Measurements from ENCODE around the gene CAND2.
"Not testable (repeated sequence)": the region's sequence is repeated elsewhere in the genome, so short reads cannot be mapped to it uniquely, and the experiment has no call there.

CAND2 gene

GRCh38 chr3:12771236-12771635 is 25.2 kb upstream of the CAND2 start:
- DNase-seq, result no peak

GRCh38 chr3:12772462-12772861 is 24.0 kb upstream of the CAND2 start:
- no peak for DNase-seq

GRCh38 chr3:12773030-12773709 is 23.3 kb upstream of the CAND2 start:
- DNase-seq, result no peak

- DNase-seq, result no peak
Measured at GRCh38 chr3:12773710-12774086, 22.8 kb upstream of the CAND2 start.

GRCh38 chr3:12774619-12775018 is 21.9 kb upstream of the CAND2 start:
- no peak for DNase-seq

GRCh38 chr3:12775226-12775625 is 21.3 kb upstream of the CAND2 start:
- no peak for DNase-seq

- not testable (repeated sequence) for DNase-seq
Measured at GRCh38 chr3:12775970-12776369, 20.5 kb upstream of the CAND2 start.

- DNase-seq, result no peak
Measured at GRCh38 chr3:12777171-12777570, 19.3 kb upstream of the CAND2 start.

GRCh38 chr3:12780751-12781150 is 15.7 kb upstream of the CAND2 start:
- DNase-seq, result no peak

- no peak for DNase-seq
Measured at GRCh38 chr3:12782172-12782815, 14.2 kb upstream of the CAND2 start.

- DNase-seq, result no peak
Measured at GRCh38 chr3:12785096-12785495, 11.4 kb upstream of the CAND2 start.

GRCh38 chr3:12787346-12787745 is 9.1 kb upstream of the CAND2 start:
- DNase-seq, result peak in 19 of 51 donors; percentile 6 to 62 (median 27)

GRCh38 chr3:12787967-12788690 is 8.4 kb upstream of the CAND2 start:
- DNase-seq, result not testable (repeated sequence)

GRCh38 chr3:12791430-12791829 is 5.0 kb upstream of the CAND2 start:
- DNase-seq, result no peak

- no peak for DNase-seq
Measured at GRCh38 chr3:12793701-12794100, 2.8 kb upstream of the CAND2 start.

GRCh38 chr3:12797124-12797891 is 828 bp downstream of the CAND2 start:
- DNase-seq, result peak in 1 of 51 donors; percentile 28

- no peak for DNase-seq
Measured at GRCh38 chr3:12797892-12798558, 1.5 kb downstream of the CAND2 start.

GRCh38 chr3:12798559-12799179 is 2.2 kb downstream of the CAND2 start:
- DNase-seq, result peak in 1 of 51 donors; percentile 28

- DNase-seq, result no peak
Measured at GRCh38 chr3:12799525-12800440, 3.3 kb downstream of the CAND2 start.

GRCh38 chr3:12803371-12803770 is 6.9 kb downstream of the CAND2 start:
- no peak for DNase-seq

All from hypothalamus (tissue), 51 donors.